Myocyte (in vitro differentiated cells): ENCODE measurements around the gene SERPINF2. TPM values are rescaled to one million over a fixed set of nuclear protein-coding genes. Genes with fewer than 3 reads are reported as not detected.
"Not testable (repeated sequence)": the region's sequence is repeated elsewhere in the genome, so short reads cannot be mapped to it uniquely, and the experiment has no call there.

Source experiments
- DNase-seq: peaks from one replicate; pipeline ENCODE4 v3.0.0-alpha.2; 2012; ENCODE audit warnings: low read depth
- microRNA counts: library from miRNA; unstranded; fragments of <30 nt; microRNA quantifications from one replicate; lab custom pipeline; 2016
- total RNA-seq: library from RNA; depleted of rRNA; stranded (reverse); fragments of >200 nt; gene quantifications from 2 replicates; pipeline ENCODE4 v1.2.3, GENCODE V29; 2014

SERPINF2 gene
- total RNA-seq, 1 donor from 2014 or later = 0.67 TPM

DNA sequence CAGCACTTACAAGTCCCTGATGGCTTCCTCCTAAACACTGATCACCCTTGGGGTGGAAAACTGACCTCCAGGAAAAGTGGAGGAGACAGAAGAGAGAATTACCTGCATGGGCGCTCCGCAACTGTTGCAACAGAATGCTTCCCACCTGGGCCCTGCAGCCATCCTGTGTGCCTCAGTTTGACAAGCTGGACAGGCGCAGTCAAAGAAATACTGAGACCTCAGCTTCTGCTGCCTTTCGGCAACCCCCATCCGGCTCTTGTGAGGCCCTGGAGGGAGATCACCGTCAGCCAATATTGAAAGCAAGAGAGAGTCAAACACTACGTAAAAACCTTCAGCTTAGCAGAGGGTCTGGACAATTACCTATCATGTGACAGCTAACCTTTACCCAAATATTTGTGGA is 44.0 kb downstream of the SERPINF2 start:
- DNase-seq = no peak

DNA sequence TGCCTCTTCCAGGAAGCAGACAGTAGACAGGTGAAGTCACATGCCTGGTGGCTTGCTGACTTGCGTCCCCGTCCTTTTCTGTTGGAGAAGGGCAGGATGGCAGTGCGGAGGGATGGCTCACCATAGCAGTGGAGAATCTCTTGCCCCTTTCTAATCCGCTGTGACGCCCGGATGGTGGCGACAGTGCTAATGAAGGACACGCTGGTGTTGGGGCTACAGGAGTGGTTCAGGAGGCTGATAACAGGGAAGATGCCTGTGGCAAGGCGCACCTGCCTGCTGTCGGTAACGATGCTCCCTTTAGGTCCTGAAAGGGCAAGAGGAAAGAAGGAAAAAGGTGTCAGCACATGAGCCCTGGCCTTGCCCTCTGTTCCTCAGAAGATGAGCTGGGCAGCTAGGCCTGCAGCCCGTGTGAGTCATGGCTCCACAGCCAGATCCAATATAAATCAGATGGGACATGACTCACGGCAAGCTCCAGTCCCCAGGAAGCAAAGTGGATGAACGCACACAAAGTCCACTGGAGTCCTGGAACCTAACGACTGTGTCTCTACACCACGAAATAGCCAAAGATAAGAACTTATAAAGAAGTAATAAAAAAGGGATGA is 44.7 kb downstream of the SERPINF2 start:
- DNase-seq = peak; percentile 92

GRCh38 chr17:1789936-1790335 is 47.3 kb downstream of the SERPINF2 start:
- no peak for DNase-seq

- no peak for DNase-seq
Observed at GRCh38 chr17:1792495-1793446, 50.1 kb downstream of the SERPINF2 start.

GRCh38 chr17:1793447-1793806 is 50.8 kb downstream of the SERPINF2 start:
- DNase-seq = peak; percentile 55

GRCh38 chr17:1796800-1797199 is 54.1 kb downstream of the SERPINF2 start:
- DNase-seq = peak; percentile 65

DNA sequence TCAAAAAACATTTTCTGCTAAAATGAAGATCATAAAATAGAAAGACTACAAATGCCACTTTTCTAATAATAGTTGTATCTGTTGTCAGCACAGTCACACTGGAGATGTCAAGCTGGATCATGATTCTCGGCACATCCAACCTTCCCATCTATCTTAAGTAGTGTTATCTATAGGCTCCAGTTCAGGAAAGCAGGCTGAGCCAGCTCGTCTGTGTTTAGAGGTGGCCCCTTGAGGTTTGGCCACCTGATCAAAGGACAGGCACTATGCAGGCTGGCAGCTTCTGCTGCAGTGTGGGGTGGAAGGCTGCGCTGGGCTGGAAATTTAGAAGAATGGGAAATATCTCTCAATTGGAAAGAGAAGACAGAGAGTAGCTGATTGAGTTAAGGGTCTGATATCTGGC is 54.7 kb downstream of the SERPINF2 start:
- no peak for DNase-seq

DNA sequence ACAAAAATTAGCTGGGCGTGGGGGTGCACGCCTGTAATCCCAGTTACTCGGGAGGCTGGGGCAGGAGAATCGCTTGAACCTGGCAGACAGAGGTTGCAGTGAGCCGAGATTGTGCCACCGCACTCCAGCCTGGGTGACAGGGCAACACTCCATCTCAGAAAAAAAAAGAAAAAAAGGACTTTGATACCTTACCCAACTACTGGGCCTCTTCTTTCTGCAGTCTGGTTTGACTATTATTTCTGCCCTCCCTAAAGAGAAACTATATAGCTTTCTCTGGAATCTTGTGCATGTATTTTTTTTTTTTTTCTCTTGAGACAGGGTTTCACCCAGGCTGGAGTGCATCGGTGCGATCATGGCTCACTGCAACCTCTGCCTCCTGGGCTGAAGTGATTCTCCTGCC is 55.2 kb downstream of the SERPINF2 start:
- not testable (repeated sequence) for DNase-seq

DNA sequence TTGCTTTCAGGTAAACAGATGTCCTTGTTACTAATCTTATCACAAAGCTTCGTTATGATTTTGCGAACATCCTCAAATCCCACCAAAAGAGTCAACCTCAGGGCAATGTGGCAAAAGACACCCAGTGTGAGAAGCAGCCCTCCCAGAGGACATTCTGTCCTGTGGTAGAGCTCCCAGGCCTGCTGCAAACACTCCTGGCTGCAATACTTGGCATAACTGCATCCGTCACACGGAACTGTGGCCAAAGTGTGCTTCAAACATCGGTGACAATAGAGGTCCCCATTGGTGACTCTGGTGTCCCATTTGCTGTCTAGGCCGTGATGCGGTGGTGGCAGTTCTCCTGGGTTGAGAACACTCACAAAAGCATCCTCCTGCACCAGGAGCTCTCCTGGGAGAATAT is 57.6 kb downstream of the SERPINF2 start:
- no peak for DNase-seq

- DNase-seq = no peak
Observed at GRCh38 chr17:1800712-1801111, 58.0 kb downstream of the SERPINF2 start.

GRCh38 chr17:1802429-1802828 is 59.8 kb downstream of the SERPINF2 start:
- no peak for DNase-seq

DNA sequence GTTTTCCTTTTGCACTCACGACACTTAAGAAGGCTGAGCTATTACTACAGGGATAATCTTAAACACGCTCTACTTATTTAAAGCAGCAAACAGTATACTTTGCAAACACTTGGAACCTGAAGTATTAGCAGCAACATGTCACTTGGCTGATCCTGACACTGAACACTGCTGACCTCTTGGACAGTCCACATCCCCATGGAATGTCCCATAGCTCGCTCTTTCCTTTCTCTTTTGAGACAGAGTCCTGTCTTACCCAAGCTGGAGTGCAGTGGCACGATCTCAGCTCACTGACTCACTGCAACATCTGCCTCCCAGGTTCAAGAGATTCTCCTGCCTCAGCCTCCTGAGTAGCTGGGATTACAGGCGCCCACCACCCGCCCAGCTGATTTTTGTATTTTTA is 60.6 kb downstream of the SERPINF2 start:
- no peak for DNase-seq

MicroRNA genes within 50 kb of the gene (microRNA counts, 767-probe panel; counts per million panel counts)
- 14,356 counts per million, percentile 81 among the panel's probes with 10 or more counts for microRNA hsa-miR-22-3p (lab: Ali Mortazavi, UCI)

Other genes starting within 250 kb of the SERPINF2 start
- gene INPP5K, start 226.3 kb upstream of the SERPINF2 start, total RNA-seq = 47.2 and 71.4 TPM in 2 replicates
- gene PITPNA, start 180.1 kb upstream of the SERPINF2 start, total RNA-seq = 25.1 and 29.9 TPM in 2 replicates
- 13.9 and 15.6 TPM in 2 replicates for gene SLC43A2, start 114.0 kb upstream of the SERPINF2 start, total RNA-seq
- 0.05 and 0.19 TPM in 2 replicates for gene SCARF1, start 97.1 kb upstream of the SERPINF2 start, total RNA-seq
- 11.0 and 20.1 TPM in 2 replicates for gene RILP, start 93.0 kb upstream of the SERPINF2 start, total RNA-seq
- gene PRPF8, start 58.0 kb upstream of the SERPINF2 start, total RNA-seq = 86.1 and 89.3 TPM in 2 replicates
- 1.7 and 1.8 TPM in 2 replicates for gene TLCD2, start 32.5 kb upstream of the SERPINF2 start, total RNA-seq
- 76.0 and 76.8 TPM in 2 replicates for gene WDR81, start 18.2 kb upstream of the SERPINF2 start, total RNA-seq
- 5,512 and 6,691 TPM in 2 replicates for gene SERPINF1, start 19.2 kb downstream of the SERPINF2 start, total RNA-seq
- gene SMYD4, start 87.0 kb downstream of the SERPINF2 start, total RNA-seq = 6.8 and 8.8 TPM in 2 replicates
- 11.3 and 11.6 TPM in 2 replicates for gene RPA1, start 87.1 kb downstream of the SERPINF2 start, total RNA-seq